GM20000 (cell line): ENCODE results near the gene SERPINE3.

Source experiments
- DNase-seq: peaks from one replicate; pipeline ENCODE4 v3.0.0; 2012; ENCODE audit warnings: low spot score
- TF ChIP-seq, protein P1 (sequence below): IDR thresholded peaks from 2 replicates; pipeline ENCODE4 v1.5.1; 2012; ENCODE audit warnings: mild to moderate bottlenecking, control low read depth; ENCODE audit errors: extremely low read depth, missing control alignments

SERPINE3 gene

DNA sequence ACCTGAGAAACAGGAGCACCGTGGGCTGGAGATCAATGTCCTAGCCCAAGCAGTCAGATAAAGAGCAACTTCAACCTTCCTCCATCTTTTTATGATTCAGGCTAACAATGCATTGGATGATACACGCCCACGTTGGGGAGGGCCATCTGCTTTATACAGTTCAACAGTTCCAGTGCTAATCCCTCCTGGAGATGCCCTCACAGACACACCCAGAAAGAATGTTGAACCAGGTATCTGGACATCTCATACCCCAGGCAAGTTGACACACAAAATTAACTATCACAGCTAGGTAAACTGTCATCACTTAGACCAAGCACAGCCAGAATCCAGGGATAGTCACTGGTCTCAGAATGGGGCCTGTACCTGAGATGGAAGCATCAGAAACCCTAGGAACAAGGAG, 20.6 kb upstream of the SERPINE3 start:
- TF ChIP-seq, protein P1, sequence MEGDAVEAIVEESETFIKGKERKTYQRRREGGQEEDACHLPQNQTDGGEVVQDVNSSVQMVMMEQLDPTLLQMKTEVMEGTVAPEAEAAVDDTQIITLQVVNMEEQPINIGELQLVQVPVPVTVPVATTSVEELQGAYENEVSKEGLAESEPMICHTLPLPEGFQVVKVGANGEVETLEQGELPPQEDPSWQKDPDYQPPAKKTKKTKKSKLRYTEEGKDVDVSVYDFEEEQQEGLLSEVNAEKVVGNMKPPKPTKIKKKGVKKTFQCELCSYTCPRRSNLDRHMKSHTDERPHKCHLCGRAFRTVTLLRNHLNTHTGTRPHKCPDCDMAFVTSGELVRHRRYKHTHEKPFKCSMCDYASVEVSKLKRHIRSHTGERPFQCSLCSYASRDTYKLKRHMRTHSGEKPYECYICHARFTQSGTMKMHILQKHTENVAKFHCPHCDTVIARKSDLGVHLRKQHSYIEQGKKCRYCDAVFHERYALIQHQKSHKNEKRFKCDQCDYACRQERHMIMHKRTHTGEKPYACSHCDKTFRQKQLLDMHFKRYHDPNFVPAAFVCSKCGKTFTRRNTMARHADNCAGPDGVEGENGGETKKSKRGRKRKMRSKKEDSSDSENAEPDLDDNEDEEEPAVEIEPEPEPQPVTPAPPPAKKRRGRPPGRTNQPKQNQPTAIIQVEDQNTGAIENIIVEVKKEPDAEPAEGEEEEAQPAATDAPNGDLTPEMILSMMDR, result no peak
- no peak for DNase-seq

DNA sequence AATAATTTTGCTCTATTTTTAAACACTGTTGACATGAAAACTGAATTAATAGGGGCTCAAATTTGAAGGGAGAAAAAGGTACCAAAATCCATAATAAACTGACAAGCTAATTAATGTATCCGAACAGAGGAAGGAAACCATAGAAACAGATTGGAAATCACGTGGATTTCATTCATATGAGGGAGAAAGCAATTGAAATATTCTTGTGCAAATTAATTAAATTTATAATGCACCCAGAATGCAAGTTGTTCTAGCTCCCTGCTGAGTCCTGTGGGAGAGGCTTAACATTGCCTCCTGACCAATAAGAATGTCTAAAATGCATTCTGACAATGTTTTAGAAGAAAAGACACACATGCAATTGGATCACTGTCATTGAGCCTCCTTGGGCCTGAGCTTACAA, 17.7 kb upstream of the SERPINE3 start:
- DNase-seq, result no peak
- TF ChIP-seq, protein P1, result no peak

DNA sequence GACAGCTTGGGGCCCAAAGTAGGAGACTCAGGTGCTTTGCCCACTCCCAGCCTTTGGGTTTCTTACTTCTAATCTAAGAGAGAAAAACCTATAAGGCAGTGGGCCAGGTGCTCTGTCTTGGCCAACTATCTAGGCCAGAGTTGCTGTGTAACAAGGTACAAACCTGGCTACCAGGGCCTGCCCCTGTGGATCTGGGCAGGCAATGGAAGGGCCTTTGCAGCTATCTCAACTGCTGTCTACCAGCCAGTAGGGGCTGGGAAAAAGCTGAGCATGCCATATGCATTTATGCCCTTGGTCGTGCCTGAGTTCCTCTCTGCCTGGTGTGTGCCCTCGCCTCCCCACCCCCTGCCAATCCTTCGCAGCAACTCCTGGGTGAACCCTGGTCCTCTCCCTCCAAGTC, 16.7 kb upstream of the SERPINE3 start:
- TF ChIP-seq, protein P1, result no peak
- DNase-seq, result no peak

DNA sequence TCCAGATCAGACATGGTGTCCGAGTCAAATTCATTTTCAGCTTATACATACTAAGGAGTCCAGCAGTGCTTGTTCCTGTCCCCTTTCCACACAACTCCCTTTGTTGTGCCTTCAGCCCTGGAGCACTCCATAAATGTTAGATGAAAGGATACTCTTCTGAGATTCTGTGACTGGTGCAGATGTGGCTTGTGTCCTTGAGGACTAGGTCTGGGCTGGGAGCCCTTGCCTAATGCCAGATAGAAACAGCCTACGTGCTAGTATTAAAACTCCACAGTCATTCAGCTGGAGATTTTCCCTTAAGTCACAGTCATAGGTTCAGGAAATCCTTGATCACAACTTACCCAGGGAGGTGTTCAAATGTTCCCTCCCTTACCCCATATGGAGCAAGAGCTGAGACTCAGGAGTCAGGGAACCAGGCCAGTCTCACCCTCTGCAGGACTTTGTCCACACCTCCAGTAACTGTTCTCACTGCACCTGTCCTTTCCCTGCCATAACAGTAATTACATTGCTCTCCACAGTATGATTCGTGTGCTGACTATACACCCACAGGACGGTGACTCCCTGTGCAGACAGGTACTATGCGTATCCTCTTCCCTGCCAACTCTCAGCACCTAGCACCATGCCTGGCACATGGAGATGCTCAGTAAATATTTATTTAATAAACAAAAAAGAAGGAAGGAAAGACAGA, 15.5 kb upstream of the SERPINE3 start:
- DNase-seq, result no peak
- TF ChIP-seq, protein P1, result no peak

DNA sequence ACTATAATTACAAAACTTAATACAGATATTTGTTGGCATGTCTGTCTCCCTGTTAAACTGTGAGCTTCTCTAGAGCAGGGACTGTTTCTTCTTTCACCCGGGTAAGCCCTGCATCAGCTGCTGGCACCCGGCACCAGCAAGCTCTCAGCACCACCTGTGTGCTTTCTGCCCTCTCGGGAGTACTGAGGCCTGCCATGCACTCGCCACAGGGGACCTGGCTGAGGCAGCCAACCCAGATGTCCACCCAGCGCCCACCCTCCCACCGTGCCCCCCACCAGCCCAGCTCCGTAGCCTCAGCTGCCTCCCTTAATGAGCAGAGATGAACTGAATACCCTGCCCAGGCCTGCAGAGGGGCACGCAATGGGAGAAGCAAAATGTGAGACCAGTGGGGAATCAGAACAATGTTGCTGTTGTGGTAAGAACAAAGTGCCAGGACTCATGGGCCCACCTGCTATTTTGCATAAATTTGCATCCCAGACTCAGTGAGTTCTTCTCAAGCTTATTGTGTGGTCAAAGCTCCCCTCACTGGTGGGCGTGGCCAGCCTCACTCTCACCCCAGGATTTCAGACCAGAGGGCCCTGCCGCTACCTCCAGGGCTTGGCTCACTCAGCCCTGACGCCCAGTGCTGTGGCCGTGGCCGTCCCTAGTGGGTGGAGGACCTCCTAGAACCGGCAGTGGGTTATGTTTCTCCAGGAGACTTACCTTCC, 14.6 kb upstream of the SERPINE3 start:
- TF ChIP-seq, protein P1, result no peak
- no peak for DNase-seq

DNA sequence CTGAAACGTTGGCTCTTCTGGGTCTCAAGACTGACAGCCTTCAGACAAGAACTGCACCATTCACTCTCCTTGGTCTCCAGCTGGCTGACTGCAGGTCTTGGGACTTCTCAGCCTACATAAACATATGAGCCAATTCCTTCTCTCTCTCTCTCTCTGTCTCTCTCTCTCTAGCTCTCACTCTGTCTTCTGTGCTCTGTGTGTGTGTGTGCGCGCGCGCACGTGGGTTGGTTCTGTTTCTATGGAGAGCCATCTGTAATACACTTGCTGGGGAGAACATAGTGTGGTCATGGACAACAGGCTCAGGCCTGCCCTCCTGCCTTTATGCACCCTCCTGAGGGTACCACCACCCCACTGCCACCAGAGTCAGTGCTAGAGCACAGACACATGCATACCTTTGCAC, 13.7 kb upstream of the SERPINE3 start:
- TF ChIP-seq, protein P1, result no peak
- DNase-seq, result no peak

DNA sequence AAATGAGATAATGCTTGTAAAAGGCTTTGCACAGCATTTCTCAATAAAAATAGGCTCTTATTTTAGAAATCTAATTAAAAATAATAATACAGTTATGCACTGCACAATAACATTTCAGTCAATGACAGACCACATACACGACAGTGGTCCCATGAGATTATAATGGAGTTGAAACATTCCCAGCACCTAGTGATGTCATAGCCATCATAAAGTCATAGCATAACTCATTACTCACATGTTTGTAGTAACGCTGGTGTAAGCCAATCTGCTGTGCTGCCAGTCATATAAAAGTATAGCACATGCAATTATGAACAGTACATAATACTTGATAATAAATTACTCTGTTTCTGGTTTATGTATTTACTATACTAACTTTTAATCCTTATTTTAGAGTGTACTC, 12.7 kb upstream of the SERPINE3 start:
- DNase-seq, result no peak
- TF ChIP-seq, protein P1, result no peak
